Measurements from ENCODE around the gene ERMARD.

GRCh38 chr6:169807229-169807628 is 55.8 kb downstream of the ERMARD start:
- TF ChIP-seq CTCF (IDR thresholded peaks at IDR 0.05) (no peak), POLR2A (IDR thresholded peaks at IDR 0.05) (no peak)

Data from right lobe of liver (tissue), 4 donors.